ENCODE data around the gene EPHB2. TPM values are rescaled to one million over a fixed set of nuclear protein-coding genes. Genes with fewer than 3 reads are reported as not detected.
"Not testable (repeated sequence)": the region's sequence is repeated elsewhere in the genome, so short reads cannot be mapped to it uniquely, and the experiment has no call there.

Gene EPHB2
- total RNA-seq, 2 donors from 2014 or later: not detected

DNA sequence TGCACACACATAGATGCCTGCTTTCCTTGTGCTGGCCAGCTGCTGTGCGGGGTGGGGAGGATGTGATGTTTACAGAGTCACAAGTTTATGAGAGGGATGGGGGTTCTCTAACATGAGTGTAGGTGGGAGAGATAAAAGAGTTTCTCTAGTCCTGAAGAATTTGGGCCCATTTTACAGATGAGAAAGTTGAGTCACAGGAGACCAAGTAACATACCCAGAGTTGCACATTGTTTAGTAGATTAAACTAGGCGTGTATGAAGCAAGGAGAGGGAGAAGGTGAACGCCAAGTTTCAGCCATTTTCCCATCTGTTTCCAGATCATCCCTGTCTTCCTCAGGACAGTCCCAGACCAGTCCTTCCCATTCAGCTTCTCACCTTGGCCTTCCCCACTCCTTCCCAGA lies 126.7 kb downstream of the EPHB2 start:
- Mint-ChIP-seq H3K4me3 (no peak overlapping the region), H3K9me3 (no peaks in the 10 kb centered on the region), H3K36me3 (no peaks in the 10 kb centered on the region), H3K27ac (no peak overlapping the region), H3K27me3 (peaks cover 8 to 14% of the 10 kb centered on the region in 2 donors), H3K4me1 (ENCODE audit: low read depth in 2 of 2) (no peaks in the 10 kb centered on the region)
- ATAC-seq: no peak
- DNase-seq (ENCODE audit: low spot score): no peak

DNA sequence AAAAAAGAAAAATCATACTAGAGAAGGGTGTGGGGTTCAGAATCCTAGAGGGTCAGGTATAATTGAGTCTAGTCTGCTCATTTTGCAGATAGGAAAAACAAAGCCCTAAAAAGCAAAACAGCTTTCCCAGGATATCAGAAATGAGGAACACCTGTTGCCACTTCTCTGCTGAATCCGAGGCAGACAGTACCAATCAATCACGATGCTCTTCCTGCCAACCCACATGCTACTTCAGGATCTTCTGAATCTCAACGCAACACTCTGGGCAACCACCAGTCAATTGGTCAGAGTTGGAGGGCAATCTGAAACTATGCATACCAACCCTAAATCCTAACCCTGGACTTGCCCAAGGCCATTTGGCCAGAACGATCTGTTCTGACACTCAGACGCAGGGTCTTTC lies 128.3 kb downstream of the EPHB2 start:
- ATAC-seq (no peak), DNase-seq (ENCODE audit: low spot score) (no peak)
- H3K4me1 Mint-ChIP-seq (ENCODE audit: low read depth in 2 of 2): no peaks in the 10 kb centered on the region
- H3K9me3 Mint-ChIP-seq: no peaks in the 10 kb centered on the region
- no peaks in the 10 kb centered on the region for H3K36me3 Mint-ChIP-seq
- H3K4me3 Mint-ChIP-seq: no peak overlapping the region
- no peak overlapping the region for H3K27ac Mint-ChIP-seq
- H3K27me3 Mint-ChIP-seq: peaks cover 12 to 14% of the 10 kb centered on the region in 2 donors

DNA sequence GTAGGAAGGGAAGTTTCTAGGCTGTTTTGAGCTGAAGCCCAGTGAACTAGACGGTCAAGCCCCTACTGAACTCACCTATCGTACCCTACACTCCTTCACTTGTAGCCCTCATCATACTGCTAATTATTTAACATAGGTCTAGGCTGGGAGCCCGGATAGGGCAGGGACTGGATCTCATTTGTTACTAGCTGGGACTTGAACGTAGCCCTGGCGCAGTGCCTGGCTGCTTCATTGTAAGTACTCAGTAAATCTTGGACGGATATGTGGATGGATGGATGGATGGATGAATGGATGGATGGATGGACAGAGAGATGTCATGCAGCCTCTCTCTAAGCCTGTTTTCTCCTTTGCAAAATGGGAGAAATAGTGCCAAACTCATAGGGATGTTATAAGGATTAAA lies 129.2 kb downstream of the EPHB2 start:
- Mint-ChIP-seq H3K4me1 (ENCODE audit: low read depth in 2 of 2) (no peaks in the 10 kb centered on the region), H3K36me3 (no peaks in the 10 kb centered on the region), H3K4me3 (no peak overlapping the region), H3K9me3 (no peaks in the 10 kb centered on the region), H3K27ac (no peak overlapping the region), H3K27me3 (peaks cover 12 to 14% of the 10 kb centered on the region in 2 donors)
- ATAC-seq (no peak), DNase-seq (ENCODE audit: low spot score) (no peak)

DNA sequence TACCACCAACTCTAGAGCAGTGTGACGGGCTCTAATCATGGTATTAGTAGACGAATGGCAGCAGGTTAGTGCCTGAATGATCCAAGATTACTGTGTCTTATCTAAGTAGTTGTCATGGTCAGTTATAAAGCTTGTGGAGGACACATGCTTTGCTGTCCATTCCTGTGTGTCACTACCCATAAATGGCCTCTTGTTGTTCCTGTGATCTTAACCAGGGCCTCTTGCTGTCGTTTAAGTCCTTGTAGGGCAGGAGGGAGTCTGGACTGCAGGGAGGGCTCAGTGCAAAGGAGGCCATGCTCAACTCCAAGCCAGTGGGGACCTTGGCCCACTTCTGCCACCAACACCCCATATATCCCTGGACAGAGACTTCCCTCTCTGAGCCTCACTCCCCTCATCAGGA lies 130.5 kb downstream of the EPHB2 start:
- no peak for ATAC-seq
- no peaks in the 10 kb centered on the region for H3K4me1 Mint-ChIP-seq (ENCODE audit: low read depth in 2 of 2)
- H3K9me3 Mint-ChIP-seq: no peaks in the 10 kb centered on the region
- DNase-seq (ENCODE audit: low spot score): no peak
- H3K27ac Mint-ChIP-seq: no peak overlapping the region
- no peaks in the 10 kb centered on the region for H3K36me3 Mint-ChIP-seq
- H3K4me3 Mint-ChIP-seq: no peak overlapping the region
- peaks cover 18 to 23% of the 10 kb centered on the region in 2 donors for H3K27me3 Mint-ChIP-seq

DNA sequence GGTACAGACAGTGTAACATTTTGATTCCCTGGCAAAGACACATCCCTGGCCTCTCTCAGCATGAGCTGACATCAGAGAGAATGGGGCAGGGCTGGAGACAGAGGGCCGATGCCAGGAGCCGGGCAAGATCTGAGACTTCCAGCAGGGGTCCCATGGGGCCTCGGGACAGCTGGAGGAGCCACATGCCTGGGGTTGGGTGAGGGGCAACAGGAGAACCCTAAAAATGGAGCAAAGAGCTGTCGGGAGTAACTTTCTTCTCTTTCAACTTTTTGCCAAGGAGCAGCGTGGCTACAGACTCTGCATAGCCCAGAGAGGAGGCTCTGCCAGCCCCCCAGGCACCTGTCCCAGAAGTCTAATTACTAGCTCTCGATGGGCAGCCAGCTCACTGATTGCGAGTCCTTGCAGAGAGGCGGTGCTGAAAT lies 131.2 kb downstream of the EPHB2 start:
- Mint-ChIP-seq H3K4me1 (ENCODE audit: low read depth in 2 of 2) (no peaks in the 10 kb centered on the region), H3K36me3 (no peaks in the 10 kb centered on the region), H3K27ac (no peak overlapping the region), H3K27me3 (peaks cover 20 to 29% of the 10 kb centered on the region in 2 donors), H3K4me3 (no peak overlapping the region), H3K9me3 (no peaks in the 10 kb centered on the region)
- ATAC-seq (peak in 1 of 2 donors; percentile 13), DNase-seq (ENCODE audit: low spot score) (no peak)

DNA sequence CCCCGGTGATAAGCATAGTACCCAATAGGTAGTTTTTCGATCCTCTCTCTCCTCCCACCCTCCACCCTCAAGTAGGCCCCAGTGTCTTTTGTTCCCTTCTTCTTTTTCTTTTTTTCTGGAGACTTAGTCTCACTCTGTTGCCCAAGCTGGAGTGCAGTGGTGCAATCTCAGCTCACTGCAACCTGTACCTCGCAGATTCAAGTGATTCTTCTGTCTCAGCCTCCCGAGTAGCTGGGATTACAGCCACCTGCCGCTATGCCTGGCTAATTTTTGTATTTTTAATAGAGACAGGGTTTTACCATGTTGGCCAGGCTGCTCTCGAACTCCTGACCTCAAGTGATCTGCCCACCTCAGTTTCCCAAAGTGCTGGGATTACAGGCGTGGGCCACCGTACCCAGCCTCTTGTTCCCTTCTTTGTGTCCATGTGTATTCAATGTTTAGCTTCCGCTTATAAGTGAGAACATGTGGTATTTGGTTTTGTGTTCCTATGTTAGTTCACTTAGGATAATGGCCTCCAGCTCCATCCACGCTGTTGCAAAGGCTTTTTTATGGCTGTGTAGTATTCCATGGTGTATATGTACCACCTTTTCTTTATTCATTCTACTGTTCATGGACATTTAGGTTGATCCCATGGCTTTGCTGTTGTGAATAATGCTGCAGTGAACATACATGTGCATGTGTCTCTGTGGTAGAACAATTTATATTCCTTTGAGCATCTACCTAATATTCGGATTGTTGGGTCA lies 133.0 kb downstream of the EPHB2 start:
- H3K4me3 Mint-ChIP-seq; ATAC-seq; DNase-seq (ENCODE audit: low spot score); H3K36me3 Mint-ChIP-seq; H3K9me3 Mint-ChIP-seq; H3K27ac Mint-ChIP-seq; H3K4me1 Mint-ChIP-seq (ENCODE audit: low read depth in 2 of 2): not testable (repeated sequence)
- peaks cover 25 to 35% of the 10 kb centered on the region in 2 donors for H3K27me3 Mint-ChIP-seq

DNA sequence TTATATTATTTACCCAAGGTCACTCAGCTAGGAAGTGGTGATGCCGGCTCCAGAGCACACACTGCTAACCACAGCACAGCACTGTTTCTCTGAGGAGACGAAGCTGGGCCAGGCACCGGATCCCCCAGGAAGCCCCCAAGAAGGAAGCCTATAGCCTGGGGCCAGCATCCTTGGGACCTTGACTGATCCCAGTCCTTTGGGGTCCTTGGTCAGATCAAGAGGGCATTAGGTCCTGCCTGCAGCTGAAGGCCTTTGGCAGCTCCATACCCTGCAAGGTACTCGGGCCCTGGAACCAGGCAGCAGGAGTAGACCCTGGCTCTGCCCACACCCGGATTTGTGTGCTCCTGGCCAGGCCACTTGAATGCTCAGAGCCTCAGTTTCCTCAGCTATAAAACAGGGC lies 134.0 kb downstream of the EPHB2 start:
- ATAC-seq (no peak), DNase-seq (ENCODE audit: low spot score) (no peak)
- Mint-ChIP-seq H3K9me3 (no peaks in the 10 kb centered on the region), H3K27ac (no peak overlapping the region), H3K4me3 (no peak overlapping the region), H3K27me3 (peaks cover 25 to 33% of the 10 kb centered on the region in 2 donors), H3K36me3 (no peaks in the 10 kb centered on the region), H3K4me1 (ENCODE audit: low read depth in 2 of 2) (no peaks in the 10 kb centered on the region)

DNA sequence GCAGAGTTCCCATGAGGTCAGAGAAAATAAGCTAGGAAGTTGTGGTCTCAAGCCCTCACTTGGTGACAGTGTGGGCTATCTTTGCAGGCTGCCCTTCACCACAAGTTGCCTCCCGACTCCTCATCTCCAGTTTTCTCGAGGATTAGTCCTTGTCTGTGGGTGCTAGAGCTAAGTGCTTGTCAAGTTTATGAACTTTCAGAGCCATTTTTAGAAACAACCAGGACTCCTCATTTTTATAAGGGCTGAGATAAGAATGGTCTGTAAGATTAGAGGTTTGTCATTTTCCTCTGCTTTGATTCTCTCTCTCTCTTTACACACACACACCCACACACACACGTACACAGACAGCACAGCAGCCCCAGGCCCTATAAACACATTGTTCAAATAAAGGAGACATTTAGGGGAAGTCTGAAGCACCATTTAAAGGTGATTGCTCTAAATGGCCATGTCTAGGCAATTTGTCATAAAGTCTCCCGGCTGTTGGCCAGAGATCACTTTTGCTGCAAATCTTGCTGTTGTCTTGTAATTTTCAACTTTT lies 134.8 kb downstream of the EPHB2 start:
- no peaks in the 10 kb centered on the region for H3K4me1 Mint-ChIP-seq (ENCODE audit: low read depth in 2 of 2)
- H3K27me3 Mint-ChIP-seq: peaks cover 25 to 27% of the 10 kb centered on the region in 2 donors
- ATAC-seq (no peak), DNase-seq (ENCODE audit: low spot score) (no peak)
- no peak overlapping the region for H3K27ac Mint-ChIP-seq
- H3K4me3 Mint-ChIP-seq: no peak overlapping the region
- no peaks in the 10 kb centered on the region for H3K36me3 Mint-ChIP-seq
- no peaks in the 10 kb centered on the region for H3K9me3 Mint-ChIP-seq

DNA sequence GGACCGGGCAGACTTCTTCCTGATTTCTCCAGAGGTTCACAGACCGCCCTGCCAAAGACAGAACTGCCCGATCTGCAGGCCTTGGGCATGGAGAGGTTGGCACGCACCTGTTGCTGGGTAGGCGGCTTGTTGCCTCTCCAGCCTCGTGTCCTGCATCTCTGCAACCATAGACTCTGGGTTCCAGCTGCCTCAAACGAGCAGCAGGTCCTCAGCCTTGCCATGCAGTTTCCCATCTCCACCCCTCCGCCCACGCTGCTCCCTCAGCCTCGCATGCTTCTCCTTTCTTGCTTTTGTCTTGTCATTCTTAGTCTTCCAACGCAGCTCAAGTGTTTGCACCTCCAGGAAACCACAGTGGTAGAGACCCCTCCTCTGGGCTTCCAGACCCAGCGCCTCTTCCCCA lies 135.8 kb downstream of the EPHB2 start:
- Mint-ChIP-seq H3K4me1 (ENCODE audit: low read depth in 2 of 2) (no peaks in the 10 kb centered on the region), H3K4me3 (no peak overlapping the region), H3K27ac (no peak overlapping the region), H3K9me3 (no peaks in the 10 kb centered on the region), H3K27me3 (peaks cover 25 to 28% of the 10 kb centered on the region in 2 donors), H3K36me3 (no peaks in the 10 kb centered on the region)
- ATAC-seq (no peak), DNase-seq (ENCODE audit: low spot score) (no peak)

DNA sequence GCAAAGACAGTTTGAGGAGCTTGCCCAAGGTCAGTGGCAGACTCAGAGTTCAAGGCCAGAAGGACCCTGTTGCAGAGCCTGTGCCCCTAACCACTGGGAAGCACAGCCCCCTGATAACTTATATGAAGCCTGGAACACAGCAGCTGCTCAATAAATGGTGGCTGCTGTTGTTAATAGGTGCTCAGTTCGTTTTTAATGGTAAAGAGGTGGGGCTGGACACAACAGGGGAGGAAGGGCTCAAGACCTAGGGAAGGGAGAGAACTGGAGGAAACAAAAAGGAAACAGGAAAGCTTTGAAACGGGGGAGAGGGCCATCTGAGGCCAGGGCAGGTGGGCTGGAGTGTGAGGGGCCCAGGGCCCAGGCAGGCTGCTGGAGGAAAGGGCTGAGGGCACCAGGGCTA lies 136.6 kb downstream of the EPHB2 start:
- DNase-seq (ENCODE audit: low spot score): no peak
- H3K27me3 Mint-ChIP-seq: peaks cover 28 to 34% of the 10 kb centered on the region in 2 donors
- H3K27ac Mint-ChIP-seq: no peak overlapping the region
- H3K36me3 Mint-ChIP-seq: no peaks in the 10 kb centered on the region
- no peak overlapping the region for H3K4me3 Mint-ChIP-seq
- no peaks in the 10 kb centered on the region for H3K9me3 Mint-ChIP-seq
- no peak for ATAC-seq
- H3K4me1 Mint-ChIP-seq (ENCODE audit: low read depth in 2 of 2): peaks cover 0 to 3% of the 10 kb centered on the region in 2 donors

DNA sequence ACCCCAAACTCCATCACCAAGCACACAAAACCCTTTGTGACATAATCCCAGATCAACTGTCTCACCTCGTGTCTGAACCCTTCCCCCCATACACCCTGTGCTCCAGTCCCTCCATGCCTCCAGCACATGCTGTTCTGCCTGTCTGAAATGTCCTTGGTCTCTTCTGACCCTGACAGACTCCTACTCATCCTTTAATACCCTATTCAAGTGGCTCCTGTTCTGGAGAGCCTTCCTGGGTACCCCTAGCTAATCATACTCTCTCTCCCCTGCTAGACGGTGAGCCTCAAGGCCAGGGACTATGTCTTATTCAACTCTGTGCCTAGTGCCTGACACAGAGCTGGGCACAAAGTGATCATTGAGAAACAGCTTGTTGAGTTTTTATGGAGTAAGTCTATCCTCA lies 137.1 kb downstream of the EPHB2 start:
- H3K9me3 Mint-ChIP-seq: no peaks in the 10 kb centered on the region
- ATAC-seq: no peak
- no peaks in the 10 kb centered on the region for H3K36me3 Mint-ChIP-seq
- no peak overlapping the region for H3K4me3 Mint-ChIP-seq
- H3K27ac Mint-ChIP-seq: no peak overlapping the region
- peaks cover 27 to 34% of the 10 kb centered on the region in 2 donors for H3K27me3 Mint-ChIP-seq
- peaks cover 0 to 3% of the 10 kb centered on the region in 2 donors for H3K4me1 Mint-ChIP-seq (ENCODE audit: low read depth in 2 of 2)
- no peak for DNase-seq (ENCODE audit: low spot score)

DNA sequence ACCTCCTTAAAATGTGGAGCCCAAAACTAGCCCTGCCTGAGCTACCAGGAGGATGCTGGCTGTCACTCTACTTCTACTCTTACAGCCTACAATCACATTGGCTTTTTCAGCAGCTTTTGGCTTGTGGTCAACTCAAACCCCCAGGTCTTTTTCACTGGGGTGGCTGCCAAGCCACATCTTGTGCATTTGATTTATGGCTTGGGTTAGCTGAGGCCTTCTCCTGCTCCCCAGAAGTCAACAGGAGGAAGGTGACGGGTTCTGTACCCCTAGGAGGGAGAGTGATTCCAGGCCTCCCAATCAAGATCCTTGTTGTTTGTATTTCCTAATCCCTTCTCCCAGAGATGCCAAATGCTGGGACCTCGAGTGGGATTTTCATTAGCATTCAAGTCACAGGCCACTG lies 137.8 kb downstream of the EPHB2 start:
- Mint-ChIP-seq H3K9me3 (no peaks in the 10 kb centered on the region), H3K4me3 (no peak overlapping the region), H3K27ac (no peak overlapping the region), H3K36me3 (no peaks in the 10 kb centered on the region), H3K27me3 (peaks cover 24 to 34% of the 10 kb centered on the region in 2 donors), H3K4me1 (ENCODE audit: low read depth in 2 of 2) (peaks cover 0 to 3% of the 10 kb centered on the region in 2 donors)
- ATAC-seq (no peak), DNase-seq (ENCODE audit: low spot score) (no peak)

DNA sequence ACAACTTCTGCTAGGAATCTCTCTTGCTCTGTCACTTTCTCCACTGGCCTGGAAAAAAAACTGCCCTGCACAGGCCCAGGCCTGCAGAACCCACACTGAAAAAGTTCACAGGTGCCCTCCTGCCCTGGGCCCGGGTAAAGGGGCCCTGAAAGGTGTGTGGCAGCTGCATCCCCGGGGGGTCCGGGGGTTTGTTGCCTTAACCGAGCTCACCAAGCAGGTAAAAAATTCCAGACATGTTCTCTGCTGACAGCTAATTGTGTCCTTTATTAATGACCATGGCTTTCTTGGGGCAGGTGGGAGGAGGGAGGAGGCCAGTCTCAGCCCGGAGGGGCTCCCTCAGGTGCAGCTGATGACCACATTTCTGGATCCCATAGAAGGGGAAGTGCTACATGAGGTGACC lies 139.1 kb downstream of the EPHB2 start:
- Mint-ChIP-seq H3K9me3 (no peaks in the 10 kb centered on the region), H3K4me3 (no peak overlapping the region), H3K27ac (no peak overlapping the region), H3K36me3 (no peaks in the 10 kb centered on the region), H3K27me3 (peaks cover 24 to 34% of the 10 kb centered on the region in 2 donors), H3K4me1 (ENCODE audit: low read depth in 2 of 2) (peaks cover 0 to 3% of the 10 kb centered on the region in 2 donors)
- DNase-seq (ENCODE audit: low spot score): no peak
- no peak for ATAC-seq

DNA sequence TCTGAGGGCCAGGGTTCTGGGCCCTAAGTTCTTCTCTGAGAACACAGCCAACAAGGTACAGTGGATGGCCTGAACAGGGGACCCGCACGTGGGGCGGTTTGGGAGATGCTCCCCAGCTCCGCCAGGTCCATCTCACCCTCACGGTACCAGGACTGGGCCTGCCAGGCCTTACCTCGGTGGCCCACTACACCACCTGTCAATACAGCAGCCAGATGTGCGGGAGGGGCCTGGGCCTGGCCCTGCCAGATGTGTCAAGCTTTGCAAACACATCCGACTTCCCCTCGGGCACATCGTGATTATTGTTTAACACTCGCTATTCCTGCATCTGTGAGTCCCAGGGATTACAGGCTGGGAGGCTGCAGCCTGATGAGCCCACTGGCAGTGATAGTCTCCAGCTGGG lies 139.6 kb downstream of the EPHB2 start:
- Mint-ChIP-seq H3K4me3 (no peak overlapping the region), H3K36me3 (no peaks in the 10 kb centered on the region), H3K9me3 (no peaks in the 10 kb centered on the region), H3K27me3 (peaks cover 24 to 31% of the 10 kb centered on the region in 2 donors), H3K27ac (no peak overlapping the region), H3K4me1 (ENCODE audit: low read depth in 2 of 2) (peaks cover 0 to 3% of the 10 kb centered on the region in 2 donors)
- DNase-seq (ENCODE audit: low spot score) (no peak), ATAC-seq (no peak)
